ENCODE data around the gene BMX. TPM values are rescaled to one million over a fixed set of nuclear protein-coding genes. Genes with fewer than 3 reads are reported as not detected.

BMX gene
- 68.9 and 119 TPM in 2 replicates for total RNA-seq

DNA sequence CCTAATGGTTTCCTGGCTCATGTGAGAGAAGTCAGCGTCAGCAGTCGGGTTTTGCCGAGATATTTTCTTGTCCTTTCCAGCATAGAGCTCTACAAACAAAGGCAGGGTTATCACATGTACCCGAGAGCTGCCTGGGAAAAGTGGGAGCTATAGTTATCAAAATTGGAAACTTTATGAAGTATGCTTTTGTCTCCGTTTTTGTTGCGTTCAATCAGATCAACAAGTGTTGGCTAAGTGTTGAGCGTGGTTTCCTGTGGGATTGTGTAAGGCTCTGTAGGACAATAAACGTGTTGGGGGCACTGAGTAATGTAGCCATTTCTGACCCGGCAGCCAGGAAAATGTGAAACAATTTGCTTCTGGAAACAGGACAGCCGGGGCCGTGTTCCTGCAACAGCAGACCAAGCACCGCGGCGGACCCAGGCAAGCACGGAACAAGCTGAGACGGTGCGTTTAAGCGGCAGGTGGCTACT lies at the start of gene BMX:
BMX (plus strand) TSS at position 311 of the 470 bp plus-strand sequence. CDS start 7,547 bp downstream, outside the sequence.
- DNase-seq (ENCODE audit: low read depth in 2 of 2): peak; percentile 93 to 96

DNA sequence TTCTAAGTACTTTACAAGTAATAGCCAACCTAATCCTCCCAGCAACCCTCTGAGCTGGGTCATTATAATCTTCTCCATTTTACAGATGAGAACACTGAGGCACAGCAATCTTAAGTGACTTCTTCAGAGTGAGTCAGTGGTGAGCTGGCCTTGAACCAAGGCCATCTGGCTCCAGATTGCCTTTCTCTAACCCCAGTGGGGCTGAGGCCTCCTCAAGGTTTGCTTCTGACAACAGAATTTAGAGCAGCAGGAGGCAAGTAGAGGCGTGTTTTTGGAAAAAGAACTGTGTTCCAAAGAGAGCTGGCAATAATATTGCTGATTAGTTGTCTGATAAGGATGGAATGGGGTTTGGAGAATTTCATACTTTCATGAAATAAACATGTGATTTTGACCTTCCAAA lies 48.7 kb upstream of the BMX start:
- DNase-seq (ENCODE audit: low read depth in 2 of 2): no peak

DNA sequence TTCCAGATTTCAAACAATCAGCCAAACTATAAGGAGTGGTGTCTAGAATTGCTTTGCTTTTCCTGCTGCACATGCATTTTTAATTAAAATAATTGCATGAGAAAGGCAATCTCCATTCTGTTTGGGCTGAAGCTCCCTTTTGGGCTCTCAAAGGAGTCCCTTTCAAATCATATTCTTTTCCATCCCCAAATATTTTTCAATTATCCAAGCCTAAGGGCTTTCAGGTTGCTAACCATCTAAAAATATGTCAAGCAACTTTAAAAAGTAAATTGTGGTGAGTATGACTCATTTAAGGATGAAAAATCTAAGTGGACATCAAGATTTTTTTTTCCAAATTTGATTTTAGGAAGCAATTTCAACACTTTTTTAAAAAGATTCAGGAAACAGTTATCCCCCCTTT lies 35.9 kb upstream of the BMX start:
- no peak for DNase-seq (ENCODE audit: low read depth in 2 of 2)

DNA sequence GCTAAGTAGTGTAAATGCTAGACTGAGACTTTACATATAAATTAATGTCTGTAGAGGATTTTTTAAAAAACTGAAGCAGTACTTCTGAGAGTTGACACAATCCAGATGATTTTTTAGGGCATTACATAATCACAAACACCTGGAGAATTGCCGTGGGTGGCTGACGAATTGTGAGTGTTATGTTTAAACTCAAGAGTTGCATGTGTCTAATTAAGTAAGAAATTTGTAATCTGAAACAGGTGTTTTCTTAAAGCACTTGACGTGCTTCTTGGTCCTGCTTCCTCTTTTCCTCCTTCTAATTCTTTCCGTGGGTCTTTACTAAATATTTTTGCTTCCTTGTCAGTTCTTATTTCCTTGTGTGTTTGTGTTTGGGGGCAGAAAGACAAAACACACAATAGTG lies 35.3 kb upstream of the BMX start:
- DNase-seq (ENCODE audit: low read depth in 2 of 2): no peak

DNA sequence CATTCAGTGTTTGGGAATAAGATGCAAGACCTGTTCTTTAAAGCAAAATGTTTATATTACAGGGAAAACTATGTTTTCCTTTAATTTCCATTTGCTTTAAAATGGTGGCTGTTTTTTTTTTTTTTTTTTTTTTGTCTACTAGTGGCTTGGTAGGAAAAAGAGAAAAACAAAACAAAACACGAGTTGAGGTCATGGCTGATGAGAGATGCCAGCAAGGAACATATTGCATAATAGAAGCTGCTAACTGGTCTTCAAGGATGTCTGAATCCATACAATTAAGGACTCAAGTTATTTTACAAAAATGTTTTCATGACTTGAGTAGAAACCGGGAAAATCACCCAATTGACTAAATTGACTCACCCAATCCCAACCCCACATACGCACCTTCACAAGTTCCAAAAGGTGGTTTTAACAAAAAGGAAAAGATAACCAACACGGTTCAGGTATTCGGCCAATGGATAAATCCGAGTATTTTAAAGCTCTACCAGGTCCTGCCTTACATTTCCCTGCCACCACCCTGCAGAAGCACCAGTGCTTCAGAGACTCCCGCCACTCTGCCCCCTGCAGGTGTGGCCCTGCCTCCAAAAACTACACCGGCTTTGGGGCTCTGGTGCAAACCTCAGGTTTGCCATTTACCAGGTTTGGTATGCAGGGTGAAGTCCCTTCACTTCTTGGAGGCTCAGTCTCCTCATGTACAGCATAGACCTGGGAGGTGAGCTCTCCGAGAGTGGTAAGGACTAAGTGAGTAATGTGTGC lies 34.5 kb upstream of the BMX start:
- DNase-seq (ENCODE audit: low read depth in 2 of 2): no peak

DNA sequence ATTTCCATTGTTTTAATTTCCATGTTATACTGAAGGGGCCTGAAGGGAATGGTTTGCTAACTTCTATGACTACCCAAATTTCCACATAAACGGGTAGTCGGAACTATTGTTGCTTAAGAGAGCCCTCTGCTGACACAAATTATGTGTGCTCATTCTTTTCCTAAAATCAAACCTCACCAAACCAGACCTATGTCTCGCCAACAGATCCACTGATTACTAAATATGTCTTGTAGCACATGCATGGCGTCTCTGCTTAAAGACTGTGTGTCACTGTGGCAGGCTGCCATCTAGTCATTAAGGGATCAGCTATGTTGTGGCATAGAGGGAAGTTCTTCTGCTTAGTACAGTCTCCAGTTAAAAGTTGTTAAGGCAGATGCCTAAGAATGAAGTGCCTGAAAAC lies 32.6 kb upstream of the BMX start:
- DNase-seq (ENCODE audit: low read depth in 2 of 2): peak; percentile 16 to 31

DNA sequence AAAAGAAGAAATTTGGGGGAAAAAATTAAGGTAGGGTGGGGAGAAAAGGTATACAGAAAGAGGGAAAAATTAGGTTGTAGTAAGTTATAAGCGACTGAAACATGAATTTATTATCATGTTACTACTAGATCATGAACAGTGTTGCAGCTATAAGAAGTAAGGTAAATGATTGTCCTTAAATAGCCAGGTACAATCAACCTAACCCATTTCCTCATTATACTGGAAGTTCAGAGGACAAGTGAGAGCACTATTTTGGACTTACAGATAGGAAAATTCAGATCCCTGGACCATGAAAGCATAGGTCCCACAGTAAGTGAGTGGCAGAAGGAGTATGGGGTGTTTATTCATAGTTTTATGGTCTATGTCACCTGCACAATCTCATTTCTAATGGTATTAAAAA lies 31.0 kb upstream of the BMX start:
- DNase-seq (ENCODE audit: low read depth in 2 of 2): no peak

DNA sequence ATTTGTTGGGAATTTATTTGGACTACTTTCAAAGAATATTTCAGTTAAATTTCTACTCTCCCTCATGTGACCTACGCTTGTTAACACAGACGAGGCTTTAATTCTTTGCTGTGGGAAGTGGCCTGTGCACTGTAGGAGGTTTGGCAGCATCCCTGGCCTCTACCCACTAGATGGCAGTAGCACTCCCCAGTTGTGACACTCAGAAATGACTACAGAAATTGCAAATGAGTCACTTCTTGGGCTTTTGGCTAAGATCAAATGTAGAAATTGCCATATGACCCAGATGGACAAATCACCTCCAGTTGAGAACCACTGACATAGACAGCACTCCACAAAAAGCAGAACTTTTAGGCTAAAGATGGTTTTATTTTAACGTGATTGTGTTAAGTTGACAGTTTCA lies 29.6 kb upstream of the BMX start:
- DNase-seq (ENCODE audit: low read depth in 2 of 2): peak; percentile 61 to 64

DNA sequence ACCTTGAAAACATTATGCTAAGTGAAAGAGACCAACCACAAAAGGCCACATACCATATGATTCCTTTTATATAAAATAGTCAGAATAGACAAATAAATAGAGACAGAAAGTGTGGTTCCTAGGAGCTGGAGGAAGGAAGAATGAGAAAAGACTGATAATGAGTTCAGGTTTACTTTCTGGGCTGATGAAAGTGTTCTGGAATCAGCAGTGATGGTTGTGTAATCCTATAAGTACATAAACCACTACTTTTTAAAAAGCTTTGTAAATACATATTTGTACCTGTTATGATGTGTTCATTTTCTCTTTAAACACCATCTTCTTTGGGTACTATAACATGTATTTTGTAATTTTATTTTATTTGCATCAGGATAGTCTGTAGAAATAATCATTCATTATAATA lies 28.1 kb upstream of the BMX start:
- DNase-seq (ENCODE audit: low read depth in 2 of 2): no peak

DNA sequence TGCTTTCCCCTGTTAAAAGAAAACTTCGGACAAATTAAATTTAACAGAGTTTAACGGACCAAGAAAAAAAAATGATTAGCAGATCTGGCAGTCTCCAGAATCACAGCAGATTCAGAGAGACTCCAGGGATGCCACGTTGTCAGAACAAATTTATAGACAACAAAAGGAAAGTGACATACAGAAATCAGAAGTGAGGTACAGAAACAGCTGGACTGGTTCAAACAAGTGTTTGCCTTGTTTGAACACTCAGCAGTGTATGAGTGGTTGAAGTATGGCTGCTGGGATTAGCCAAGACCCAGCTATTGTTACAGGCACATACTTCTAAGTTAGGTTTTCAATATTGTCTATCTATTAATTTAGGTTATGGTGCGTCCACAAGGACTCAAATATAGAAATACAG lies 26.6 kb upstream of the BMX start:
- DNase-seq (ENCODE audit: low read depth in 2 of 2): no peak

DNA sequence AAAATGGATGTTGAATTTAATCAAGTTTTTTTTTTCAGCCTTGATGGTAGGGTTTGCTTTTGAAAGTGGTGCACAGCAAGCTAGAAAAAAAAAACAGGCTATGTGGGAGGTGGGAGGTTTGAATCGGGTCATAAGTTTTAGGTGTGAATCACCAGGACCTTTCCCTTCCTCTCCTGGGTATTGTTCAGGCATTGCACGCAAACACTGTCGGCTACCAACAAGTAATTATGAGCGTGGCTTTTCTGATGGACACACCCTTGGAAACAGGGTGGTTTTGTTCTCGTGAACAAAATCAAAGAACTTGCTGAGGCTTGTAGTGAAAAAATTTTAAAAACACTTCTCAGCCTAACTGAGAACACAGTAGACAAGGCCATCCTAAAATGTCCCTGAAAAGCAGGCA lies 25.6 kb upstream of the BMX start:
- peak; percentile 84 to 88 for DNase-seq (ENCODE audit: low read depth in 2 of 2)

DNA sequence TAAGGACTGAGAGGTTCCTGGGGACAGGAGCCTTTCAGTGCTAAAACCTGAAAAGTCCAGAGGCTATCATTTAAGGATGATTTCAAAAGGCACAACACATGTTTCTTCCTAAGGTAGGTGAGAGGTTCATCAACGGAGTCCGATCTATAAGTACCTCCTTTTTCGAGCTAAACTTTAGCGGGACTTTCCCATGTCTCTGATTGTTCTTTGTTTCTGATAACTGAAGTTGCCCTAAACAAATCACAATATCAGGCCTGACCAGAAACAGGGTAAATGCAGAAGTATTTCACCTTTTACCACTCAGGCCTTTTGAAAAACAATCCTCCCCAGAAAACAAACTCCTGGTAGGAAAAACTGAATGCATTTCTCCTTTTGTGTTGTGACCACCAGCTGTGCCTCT lies 25.1 kb upstream of the BMX start:
- DNase-seq (ENCODE audit: low read depth in 2 of 2): peak in 1 of 2 donors; percentile 51

DNA sequence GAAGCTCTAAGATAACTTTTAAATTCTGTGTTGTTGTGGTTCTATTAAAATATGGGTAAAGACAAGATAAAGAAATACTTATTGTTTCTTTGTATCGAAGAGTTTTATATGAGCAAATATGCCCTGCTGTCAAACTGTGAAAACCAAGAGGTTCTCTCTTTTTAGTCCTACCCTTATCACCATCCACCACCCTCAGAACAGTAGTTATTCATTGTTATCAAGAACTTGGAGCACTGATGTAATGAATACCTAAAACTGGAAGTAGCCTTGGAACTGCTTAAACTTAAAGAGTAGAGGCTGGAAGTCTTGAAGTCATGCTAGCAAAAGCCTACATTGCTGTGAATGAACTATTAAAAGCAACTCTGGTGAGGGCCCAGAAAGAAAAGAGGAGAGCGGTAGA lies 16.7 kb upstream of the BMX start:
- no peak for DNase-seq (ENCODE audit: low read depth in 2 of 2)

DNA sequence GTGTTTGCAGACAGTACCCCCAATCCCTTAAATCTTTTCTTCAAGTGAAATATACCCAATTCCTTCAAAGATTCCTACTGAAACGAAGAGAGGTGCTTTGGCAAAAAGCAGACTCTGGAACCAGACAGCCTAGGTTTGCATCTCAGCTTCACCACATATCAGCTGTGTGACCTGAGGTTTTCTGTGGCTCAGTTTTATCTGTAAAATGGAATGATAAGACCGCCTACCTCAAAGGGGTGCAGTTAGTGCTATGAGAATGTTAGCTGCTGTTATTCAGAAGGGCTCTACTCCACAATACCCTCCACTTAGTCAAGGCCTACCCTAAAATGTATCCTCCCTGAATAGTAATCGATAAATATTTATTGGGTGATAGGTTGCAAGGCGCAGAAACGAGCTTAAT lies 8.1 kb upstream of the BMX start:
- no peak for DNase-seq (ENCODE audit: low read depth in 2 of 2)

DNA sequence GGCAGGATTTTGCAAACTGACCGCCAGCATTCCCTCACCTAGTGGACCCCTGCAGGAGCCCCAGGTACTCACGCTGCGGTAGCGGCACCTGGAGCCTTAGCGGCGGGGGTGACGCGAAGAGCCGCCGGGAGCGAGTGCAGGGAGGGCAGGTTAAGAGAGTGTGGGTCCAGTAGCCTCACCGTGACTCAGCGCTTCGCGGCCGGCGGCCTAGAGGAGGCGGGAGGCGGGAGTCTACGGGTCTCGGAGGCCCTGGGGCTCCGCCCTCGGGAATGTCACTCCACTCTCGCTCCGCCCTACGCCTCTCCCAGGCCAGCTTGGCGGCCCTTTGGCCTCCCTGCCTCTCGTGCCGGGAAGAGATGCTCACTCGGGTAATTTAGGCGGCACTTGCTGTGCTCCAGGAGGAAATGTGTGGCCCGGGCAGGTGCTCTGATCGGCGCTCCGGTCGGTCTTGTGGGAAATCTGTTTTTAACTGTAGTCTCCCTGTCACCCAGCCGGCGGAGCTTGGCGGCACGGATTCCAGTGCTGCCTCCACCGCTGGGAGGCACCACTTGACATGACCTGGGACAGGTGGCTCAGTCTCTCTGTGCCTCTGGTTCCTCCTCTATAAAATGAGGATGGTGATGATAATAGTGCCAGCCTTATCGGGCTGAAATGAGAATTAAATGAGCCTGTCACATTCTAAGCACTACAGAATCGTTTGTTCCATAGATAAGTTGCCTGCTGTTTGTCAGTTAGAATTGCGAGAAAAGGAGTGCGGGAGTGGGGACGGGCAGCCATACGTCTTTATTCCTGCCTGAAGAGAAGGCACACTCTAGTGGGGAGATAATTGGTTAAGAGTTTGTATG lies 7.3 kb upstream of the BMX start, which contains the start of gene PIR:
PIR (minus strand) TSS at position 216 of the 845 bp plus-strand sequence. CDS start 2,076 bp downstream, outside the sequence.
- DNase-seq (ENCODE audit: low read depth in 2 of 2): peak; percentile 69 to 88

DNA sequence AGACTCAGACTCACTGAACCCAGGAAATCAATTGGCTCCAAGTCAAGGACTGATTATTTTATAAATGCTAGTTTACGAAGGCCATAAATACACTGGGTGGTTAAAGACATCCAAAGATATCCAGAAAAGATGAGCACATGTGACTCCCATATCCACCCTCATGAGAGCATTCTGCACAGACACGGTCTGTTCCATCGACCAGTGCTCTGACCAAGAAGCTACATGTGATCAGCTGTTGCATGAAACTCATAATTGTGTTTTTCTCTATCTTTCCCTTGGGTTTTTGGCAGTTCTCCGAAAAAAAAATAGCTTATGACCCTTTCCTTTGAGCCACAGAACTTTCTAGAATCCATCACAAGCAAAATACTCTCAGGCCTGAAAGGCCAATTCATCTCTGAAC lies 4.8 kb upstream of the BMX start:
- no peak for DNase-seq (ENCODE audit: low read depth in 2 of 2)

DNA sequence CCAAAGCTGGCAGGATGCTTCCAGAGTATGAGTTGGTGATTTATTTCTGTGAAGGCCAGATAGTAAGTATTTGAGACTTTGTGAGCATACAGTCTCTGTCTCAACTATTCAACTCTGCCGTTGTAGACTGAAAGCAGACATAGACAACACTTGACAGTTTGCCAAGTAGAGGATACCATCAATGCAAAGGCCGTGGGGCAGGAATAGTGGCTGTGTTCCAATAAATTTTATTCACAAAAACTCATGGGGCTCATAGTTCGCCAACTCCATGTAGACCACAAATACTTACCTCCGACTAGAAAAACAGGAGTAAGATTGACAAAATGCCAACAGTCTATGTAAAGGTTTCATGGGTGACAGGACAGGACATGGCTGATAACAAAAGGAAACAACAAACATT lies 3.8 kb upstream of the BMX start:
- DNase-seq (ENCODE audit: low read depth in 2 of 2): peak in 1 of 2 donors; percentile 56

DNA sequence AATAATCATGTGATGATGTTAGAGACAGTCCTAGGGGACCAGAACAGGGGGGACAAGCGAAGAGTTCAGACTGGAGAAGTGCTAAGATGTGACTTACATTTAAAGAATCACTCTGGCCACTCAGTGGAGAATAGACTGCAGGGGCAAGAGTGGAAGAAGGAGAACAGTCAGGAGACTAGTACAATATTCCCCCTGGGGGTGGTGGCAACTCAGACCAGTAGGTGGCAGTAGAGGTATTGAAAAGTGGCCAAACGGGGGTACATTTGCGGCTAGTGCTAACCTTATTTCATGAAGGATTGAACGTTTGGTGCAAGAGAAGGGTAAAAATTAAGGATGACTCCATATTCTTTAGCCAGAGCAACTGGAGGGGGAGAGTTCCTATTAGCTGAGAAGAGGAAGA lies 2.7 kb upstream of the BMX start:
- DNase-seq (ENCODE audit: low read depth in 2 of 2): peak; percentile 68 to 76

DNA sequence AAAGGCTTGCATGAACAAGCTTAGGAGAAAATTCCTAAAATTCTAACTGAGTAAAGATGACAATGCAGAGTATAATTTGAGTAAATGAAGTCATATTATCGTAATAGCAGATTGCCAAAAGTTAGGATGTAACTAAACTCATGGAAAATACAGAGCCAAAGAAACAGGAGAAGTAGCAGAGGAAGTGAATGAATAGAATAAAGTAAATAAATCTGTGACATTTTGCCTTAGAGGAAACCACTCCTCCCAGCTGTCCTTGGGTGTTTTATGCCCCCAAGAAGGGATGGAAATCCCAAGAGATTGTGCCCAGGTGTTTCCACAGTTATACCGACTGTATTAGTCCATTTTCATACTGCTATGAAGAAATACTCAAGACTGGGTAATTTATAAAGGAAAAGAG lies 1.9 kb upstream of the BMX start:
- peak in 1 of 2 donors; percentile 57 for DNase-seq (ENCODE audit: low read depth in 2 of 2)

DNA sequence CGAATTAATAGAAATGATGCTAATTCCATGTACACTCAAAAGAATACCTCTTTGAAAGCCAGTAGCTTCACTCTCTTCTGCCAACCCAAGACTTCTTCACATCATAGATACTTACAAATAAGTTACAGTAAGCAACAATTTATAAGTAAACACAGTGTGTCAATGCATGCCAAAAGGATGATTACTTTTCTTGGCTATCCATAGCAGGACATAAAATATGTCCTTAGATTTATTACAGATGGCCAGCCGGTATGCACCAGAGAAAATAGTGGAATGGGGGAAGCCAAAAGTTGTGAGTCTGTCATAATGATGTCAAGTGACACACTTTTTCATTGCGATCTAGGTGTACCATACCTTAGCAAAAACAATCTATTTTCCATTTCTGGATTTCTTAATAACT lies 631 bp upstream of the BMX start:
- no peak for DNase-seq (ENCODE audit: low read depth in 2 of 2)

DNA sequence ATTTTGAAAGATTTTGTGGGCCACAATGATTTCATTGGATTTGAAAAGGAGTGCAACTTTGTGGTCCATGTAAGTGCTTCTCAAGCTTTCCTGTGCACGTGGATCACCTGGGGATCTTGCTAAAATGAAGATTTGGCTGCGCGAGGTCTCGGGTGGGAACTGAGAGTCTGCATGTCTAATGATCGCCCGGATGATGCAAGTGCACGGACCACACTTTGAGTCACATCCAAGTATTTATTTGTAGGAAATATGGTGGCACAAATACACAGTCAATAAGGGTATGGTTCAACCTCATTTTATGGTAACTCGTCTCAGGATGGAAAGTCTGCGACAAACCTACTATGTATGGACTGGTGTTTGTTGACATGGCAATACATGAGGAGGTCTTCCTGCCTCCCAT lies 899 bp downstream of the BMX start:
- peak in 1 of 2 donors; percentile 41 for DNase-seq (ENCODE audit: low read depth in 2 of 2)

DNA sequence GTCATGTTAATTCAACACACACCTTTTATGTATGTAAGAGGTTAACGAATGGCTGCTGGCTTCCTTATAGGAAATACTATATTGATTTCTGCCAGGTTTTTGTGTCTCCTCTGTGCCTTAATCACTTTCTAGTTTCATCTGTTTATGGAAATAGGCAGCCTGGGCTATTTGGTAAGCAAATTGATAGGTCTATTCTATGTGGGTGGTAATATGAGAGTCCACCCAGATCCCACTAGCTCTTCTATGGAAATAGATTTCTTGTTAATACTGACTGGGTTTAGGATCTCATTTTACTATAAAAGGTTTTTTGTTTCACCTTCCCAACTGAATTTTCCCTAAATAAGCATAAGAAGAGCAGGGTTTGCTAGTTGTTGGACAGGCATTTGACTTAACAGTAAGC lies 4.1 kb downstream of the BMX start:
- no peak for DNase-seq (ENCODE audit: low read depth in 2 of 2)

DNA sequence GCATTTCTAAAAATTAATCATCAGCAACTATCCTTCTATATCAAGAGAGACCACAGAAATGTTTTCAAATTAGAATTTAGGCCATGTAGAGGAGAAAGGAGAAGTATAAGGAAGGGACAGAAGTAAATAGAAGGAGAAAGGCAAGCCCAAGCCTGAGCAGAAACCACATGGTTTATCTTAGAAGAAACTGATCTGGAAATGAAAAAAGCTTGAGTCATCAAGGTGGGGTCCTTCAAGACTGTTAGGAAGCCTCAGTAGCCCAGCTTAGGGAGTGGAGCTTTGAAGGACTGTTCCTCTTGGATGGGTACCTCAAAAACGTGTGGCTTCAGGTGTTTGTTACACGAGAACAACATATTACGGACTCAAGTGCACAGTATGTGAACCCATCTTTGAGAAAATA lies 4.5 kb downstream of the BMX start:
- no peak for DNase-seq (ENCODE audit: low read depth in 2 of 2)

Measured in dermis microvascular lymphatic vessel endothelial cell (primary cell).